Neuronal stem cell (in vitro differentiated cells): ENCODE data around the gene PTPRG.

Source experiments
- DNase-seq: peaks from one replicate; pipeline ENCODE4 v3.0.0-alpha.2; 2013; ENCODE audit warnings: low spot score
- H2AFZ ChIP-seq: one replicate; pipeline ENCODE4 v1.6.1; 2013; ENCODE audit warnings: mild to moderate bottlenecking, low read length, inconsistent platforms
- H2AK5ac ChIP-seq: 2 replicates; pipeline ENCODE4 v1.6.1; 2013; ENCODE audit warnings: low read depth, mild to moderate bottlenecking, inconsistent platforms, low read length, moderate library complexity, mixed read lengths
- H2BK120ac ChIP-seq: 2 replicates; pipeline ENCODE4 v1.6.1; 2013; ENCODE audit warnings: low read depth, mild to moderate bottlenecking, inconsistent platforms, low read length, moderate library complexity, mixed read lengths
- H2BK12ac ChIP-seq: one replicate; pipeline ENCODE4 v1.6.1; 2013; ENCODE audit warnings: low read length, inconsistent platforms
- H2BK15ac ChIP-seq: 2 replicates; pipeline ENCODE4 v1.6.1; 2013; ENCODE audit warnings: mild to moderate bottlenecking, low read length, inconsistent platforms, mixed read lengths
- H2BK5ac ChIP-seq: one replicate; pipeline ENCODE4 v1.6.1; 2013; ENCODE audit warnings: inconsistent platforms, mild to moderate bottlenecking, low read length, moderate library complexity
- H3K14ac ChIP-seq: one replicate; pipeline ENCODE4 v1.6.1; 2013; ENCODE audit warnings: low read length, inconsistent platforms
- H3K18ac ChIP-seq: 2 replicates; pipeline ENCODE4 v1.6.1; 2013; ENCODE audit warnings: low read length, inconsistent platforms
- H3K23ac ChIP-seq: 2 replicates; pipeline ENCODE4 v1.6.1; 2013; ENCODE audit warnings: low read depth, mild to moderate bottlenecking, mixed read lengths, low read length, inconsistent platforms; ENCODE audit not compliant: poor library complexity
- H3K27ac ChIP-seq: replicated peaks from 3 replicates; pipeline ENCODE4 v1.5.1; 2013; ENCODE audit warnings: low read length, inconsistent platforms
- H3K27me3 ChIP-seq, 3 experiments: 2 replicates each; pipeline ENCODE4 v1.6.1; 2013; ENCODE audit warnings: low read length in 3 of 3, mild to moderate bottlenecking in 2 of 3, inconsistent platforms in 1 of 3, low read depth in 1 of 3, mixed read lengths in 1 of 3, moderate library complexity in 1 of 3; ENCODE audit not compliant: control insufficient read depth in 3 of 3, insufficient read depth in 3 of 3
- H3K36me3 ChIP-seq, 2 donors: replicated peaks in 1 of 2; 2 replicates each; pipeline ENCODE4 v1.6.1; 2013; ENCODE audit warnings: low read length in 2 of 2; ENCODE audit not compliant: control insufficient read depth in 2 of 2, insufficient read depth in 2 of 2
- H3K4ac ChIP-seq: 2 replicates; pipeline ENCODE4 v1.6.1; 2013; ENCODE audit warnings: inconsistent platforms, mild to moderate bottlenecking, low read length, moderate library complexity
- H3K4me1 ChIP-seq, 2 donors: 1 replicate in 1 of 2; 2 replicates in 1 of 2; pipeline ENCODE4 v1.6.1; 2013; ENCODE audit warnings: low read length in 2 of 2, low read depth in 1 of 2; ENCODE audit not compliant: control insufficient read depth in 2 of 2, insufficient read depth in 1 of 2
- H3K4me2 ChIP-seq: one replicate; pipeline ENCODE4 v1.6.1; 2013; ENCODE audit warnings: mild to moderate bottlenecking, low read length, inconsistent platforms; ENCODE audit not compliant: insufficient read depth, poor library complexity, severe bottlenecking
- H3K4me3 ChIP-seq, 2 donors: 2 replicates each; pipeline ENCODE4 v1.5.1; 2013; ENCODE audit warnings: low read length in 2 of 2, mild to moderate bottlenecking in 2 of 2, inconsistent platforms in 1 of 2, moderate library complexity in 1 of 2
- H3K79me1 ChIP-seq: one replicate; pipeline ENCODE4 v1.6.1; 2013; ENCODE audit warnings: low read depth, mild to moderate bottlenecking, inconsistent platforms, low read length, moderate library complexity
- H3K9ac ChIP-seq: one replicate; pipeline ENCODE4 v1.6.1; 2013; ENCODE audit warnings: mild to moderate bottlenecking, low read depth, low read length, inconsistent platforms; ENCODE audit not compliant: poor library complexity
- H3K9me3 ChIP-seq, 2 donors: replicated peaks in 1 of 2; 2 replicates each; pipeline versions ENCODE3 to v1.6.1; 2013; ENCODE audit warnings: low read length in 2 of 2, mild to moderate bottlenecking in 2 of 2, inconsistent platforms in 1 of 2, low read depth in 1 of 2, mixed read lengths in 1 of 2, moderate library complexity in 1 of 2; ENCODE audit not compliant: control insufficient read depth in 2 of 2, insufficient read depth in 1 of 2
- H4K8ac ChIP-seq: one replicate; pipeline ENCODE4 v1.6.1; 2013; ENCODE audit warnings: low read depth, mild to moderate bottlenecking, inconsistent platforms, low read length, moderate library complexity
- H4K91ac ChIP-seq: one replicate; pipeline ENCODE4 v1.6.1; 2013; ENCODE audit warnings: low read length, low read depth, mild to moderate bottlenecking, inconsistent platforms; ENCODE audit not compliant: poor library complexity
- WGBS, 2 donors: extraction: QIAGEN DNeasy Blood & Tissue Kit; methylation state at CpG; one replicate each; pipeline ENCODE4 v1.1.7; 2013; ENCODE audit warnings: missing lambda C conversion rate in 2 of 2, mixed read lengths in 1 of 2; ENCODE audit not compliant: insufficient read length in 2 of 2, insufficient replicate concordance in 1 of 2; ENCODE audit errors: extremely low coverage in 2 of 2; 5-methylcytosine and 5-hydroxymethylcytosine counted together

PTPRG gene

GRCh38 chr3:61907210-61907795 is 345.9 kb downstream of the PTPRG start:
- no peak for DNase-seq
- Histone ChIP-seq H3K4me2 (no peak overlapping the region), H3K27me3 (no peaks in the 10 kb centered on the region), H2AFZ (no peak overlapping the region), H3K23ac (no peak overlapping the region), H3K79me1 (peaks cover 3% of the 10 kb centered on the region), H3K4me3 (no peak overlapping the region), H3K36me3 (no peaks in the 10 kb centered on the region), H3K14ac (no peak overlapping the region), H4K8ac (no peak overlapping the region), H3K9me3 (no peaks in the 10 kb centered on the region), H2AK5ac (no peak overlapping the region), H2BK12ac (no peak overlapping the region), H4K91ac (no peak overlapping the region), H2BK15ac (no peak overlapping the region), H3K4ac (no peak overlapping the region), H2BK120ac (no peak overlapping the region), H3K4me1 (peaks cover 0 to 7% of the 10 kb centered on the region in 2 donors), H2BK5ac (no peak overlapping the region), H3K9ac (no peak overlapping the region), H3K27ac (no peak overlapping the region), H3K18ac (no peak overlapping the region)
- WGBS, 2 donors: no CpG with 5 or more reads among the region's 7 CpGs

GRCh38 chr3:61908382-61908781 is 347.0 kb downstream of the PTPRG start:
- Histone ChIP-seq H3K27me3 (no peaks in the 10 kb centered on the region), H3K18ac (no peak overlapping the region), H4K8ac (no peak overlapping the region), H2BK12ac (no peak overlapping the region), H3K4me2 (no peak overlapping the region), H3K4me3 (no peak overlapping the region), H3K14ac (no peak overlapping the region), H2BK15ac (no peak overlapping the region), H2AK5ac (no peak overlapping the region), H3K36me3 (no peaks in the 10 kb centered on the region), H4K91ac (no peak overlapping the region), H3K23ac (no peak overlapping the region), H3K79me1 (peaks cover 2% of the 10 kb centered on the region), H2BK120ac (no peak overlapping the region), H3K9me3 (no peaks in the 10 kb centered on the region), H3K4me1 (peaks cover 0 to 3% of the 10 kb centered on the region in 2 donors), H2BK5ac (no peak overlapping the region), H3K4ac (no peak overlapping the region), H3K9ac (no peak overlapping the region), H3K27ac (no peak overlapping the region), H2AFZ (no peak overlapping the region)
- no peak for DNase-seq
- no CpG with 5 or more reads among the region's 1 CpG for WGBS, 2 donors

- no peak overlapping the region for H4K8ac ChIP-seq
- no peak overlapping the region for H3K4ac ChIP-seq
- H3K9me3 ChIP-seq: no peaks in the 10 kb centered on the region
- no CpG with 5 or more reads among the region's 3 CpGs for WGBS, 2 donors
- H3K79me1 ChIP-seq: peaks cover 2% of the 10 kb centered on the region
- no peak overlapping the region for H2BK15ac ChIP-seq
- H3K4me2 ChIP-seq: no peak overlapping the region
- DNase-seq: no peak
- H2BK12ac ChIP-seq: no peak overlapping the region
- no peak overlapping the region for H2AK5ac ChIP-seq
- no peak overlapping the region for H2BK5ac ChIP-seq
- no peak overlapping the region for H3K14ac ChIP-seq
- H4K91ac ChIP-seq: no peak overlapping the region
- H3K27me3 ChIP-seq: no peaks in the 10 kb centered on the region
- H3K23ac ChIP-seq: no peak overlapping the region
- no peak overlapping the region for H3K9ac ChIP-seq
- H3K36me3 ChIP-seq: no peaks in the 10 kb centered on the region
- H2AFZ ChIP-seq: no peak overlapping the region
- H2BK120ac ChIP-seq: no peak overlapping the region
- H3K4me1 ChIP-seq: no peaks in the 10 kb centered on the region
- no peak overlapping the region for H3K4me3 ChIP-seq
- H3K18ac ChIP-seq: no peak overlapping the region
- H3K27ac ChIP-seq: no peak overlapping the region
Measured at GRCh38 chr3:61910732-61911131, 349.4 kb downstream of the PTPRG start.

- H3K9me3 ChIP-seq: no peaks in the 10 kb centered on the region
- H2BK12ac ChIP-seq: no peak overlapping the region
- no peak overlapping the region for H4K91ac ChIP-seq
- H3K23ac ChIP-seq: no peak overlapping the region
- no peak overlapping the region for H3K4me3 ChIP-seq
- H3K79me1 ChIP-seq: peaks cover 1% of the 10 kb centered on the region
- H3K27me3 ChIP-seq: no peaks in the 10 kb centered on the region
- H3K4me1 ChIP-seq: peaks cover 4 to 5% of the 10 kb centered on the region in 2 donors
- H2BK120ac ChIP-seq: no peak overlapping the region
- H3K4ac ChIP-seq: no peak overlapping the region
- H3K4me2 ChIP-seq: no peak overlapping the region
- no peak overlapping the region for H3K27ac ChIP-seq
- WGBS, 2 donors: no CpG with 5 or more reads among the region's 1 CpG
- no peak overlapping the region for H2AK5ac ChIP-seq
- H2BK5ac ChIP-seq: no peak overlapping the region
- DNase-seq: no peak
- no peaks in the 10 kb centered on the region for H3K36me3 ChIP-seq
- no peak overlapping the region for H3K9ac ChIP-seq
- H2BK15ac ChIP-seq: no peak overlapping the region
- H3K14ac ChIP-seq: no peak overlapping the region
- H4K8ac ChIP-seq: no peak overlapping the region
- no peak overlapping the region for H2AFZ ChIP-seq
- no peak overlapping the region for H3K18ac ChIP-seq
Measured at GRCh38 chr3:61912158-61912557, 350.8 kb downstream of the PTPRG start.
